Measurements from ENCODE around the gene NUTF2.

DNA sequence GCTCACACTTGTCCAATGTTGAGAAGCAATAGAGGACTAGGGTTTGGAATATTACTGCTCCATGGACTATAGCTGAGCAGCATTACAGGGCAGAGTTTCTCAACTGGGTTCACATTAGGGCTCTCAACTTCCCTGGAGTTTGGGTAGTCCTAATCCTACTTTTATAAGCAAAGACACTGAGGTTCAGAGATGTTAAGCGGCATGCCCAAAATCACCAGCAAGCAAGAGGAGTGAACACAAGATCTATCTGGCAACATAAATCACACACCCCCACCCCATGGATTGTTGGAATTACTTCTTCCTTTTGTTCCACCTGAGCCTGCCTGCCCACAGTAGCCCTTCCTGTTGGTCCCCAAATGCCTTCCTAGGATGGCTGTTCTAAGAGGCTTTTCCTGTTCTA lies 34.8 kb upstream of the NUTF2 start:
- TF ChIP-seq, protein P1, sequence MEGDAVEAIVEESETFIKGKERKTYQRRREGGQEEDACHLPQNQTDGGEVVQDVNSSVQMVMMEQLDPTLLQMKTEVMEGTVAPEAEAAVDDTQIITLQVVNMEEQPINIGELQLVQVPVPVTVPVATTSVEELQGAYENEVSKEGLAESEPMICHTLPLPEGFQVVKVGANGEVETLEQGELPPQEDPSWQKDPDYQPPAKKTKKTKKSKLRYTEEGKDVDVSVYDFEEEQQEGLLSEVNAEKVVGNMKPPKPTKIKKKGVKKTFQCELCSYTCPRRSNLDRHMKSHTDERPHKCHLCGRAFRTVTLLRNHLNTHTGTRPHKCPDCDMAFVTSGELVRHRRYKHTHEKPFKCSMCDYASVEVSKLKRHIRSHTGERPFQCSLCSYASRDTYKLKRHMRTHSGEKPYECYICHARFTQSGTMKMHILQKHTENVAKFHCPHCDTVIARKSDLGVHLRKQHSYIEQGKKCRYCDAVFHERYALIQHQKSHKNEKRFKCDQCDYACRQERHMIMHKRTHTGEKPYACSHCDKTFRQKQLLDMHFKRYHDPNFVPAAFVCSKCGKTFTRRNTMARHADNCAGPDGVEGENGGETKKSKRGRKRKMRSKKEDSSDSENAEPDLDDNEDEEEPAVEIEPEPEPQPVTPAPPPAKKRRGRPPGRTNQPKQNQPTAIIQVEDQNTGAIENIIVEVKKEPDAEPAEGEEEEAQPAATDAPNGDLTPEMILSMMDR (IDR thresholded peaks at IDR 0.05): no peak
- TF ChIP-seq POLR2A (IDR thresholded peaks at IDR 0.05): no peak
